ENCODE data around the gene CDK6.

The CDK6 gene

GRCh38 chr7:92806496-92806895 is 29.9 kb downstream of the CDK6 start:
- Histone ChIP-seq H3K18ac (ENCODE audit: low read length) (no peak overlapping the region), H3K9me3 (replicated peaks in 1 of 2; ENCODE audit: control insufficient read depth in 2 of 2, insufficient read depth in 1 of 2, low read depth in 1 of 2, low read length in 2 of 2) (no peaks in the 10 kb centered on the region), H3K23ac (ENCODE audit: low read depth, low read length, poor library complexity) (no peak overlapping the region), H2BK12ac (ENCODE audit: low read length) (no peak overlapping the region), H2AK5ac (ENCODE audit: low read depth, low read length) (no peak overlapping the region), H2BK5ac (ENCODE audit: low read length) (no peak overlapping the region), H3K79me1 (ENCODE audit: low read depth, low read length) (no peaks in the 10 kb centered on the region), H3K4ac (ENCODE audit: low read length) (no peak overlapping the region), H3K4me2 (ENCODE audit: insufficient read depth, low read length, poor library complexity, severe bottlenecking) (no peak overlapping the region), H2BK15ac (ENCODE audit: low read length) (no peak overlapping the region), H3K27me3 (ENCODE audit: control insufficient read depth in 3 of 3, insufficient read depth in 3 of 3, low read depth in 1 of 3, low read length in 3 of 3) (no peaks in the 10 kb centered on the region), H4K91ac (ENCODE audit: low read depth, low read length, poor library complexity) (no peak overlapping the region), H3K36me3 (replicated peaks in 1 of 2; ENCODE audit: control insufficient read depth in 2 of 2, insufficient read depth in 2 of 2, low read length in 2 of 2) (no peaks in the 10 kb centered on the region), H2AFZ (ENCODE audit: low read length) (no peak overlapping the region), H3K27ac (replicated peaks; ENCODE audit: low read length) (no peak overlapping the region), H3K4me3 (ENCODE audit: low read length in 2 of 2) (no peak overlapping the region), H3K4me1 (ENCODE audit: control insufficient read depth in 2 of 2, insufficient read depth in 1 of 2, low read depth in 1 of 2, low read length in 2 of 2) (peaks cover 0 to 2% of the 10 kb centered on the region in 2 donors), H3K9ac (ENCODE audit: low read depth, low read length, poor library complexity) (no peak overlapping the region), H3K14ac (ENCODE audit: low read length) (no peak overlapping the region), H2BK120ac (ENCODE audit: low read depth, low read length) (no peak overlapping the region), H4K8ac (ENCODE audit: low read depth, low read length) (no peak overlapping the region)
- no CpG with 5 or more reads among the region's 6 CpGs for WGBS, 2 donors (ENCODE audit: extremely low coverage in 2 of 2, insufficient read length in 2 of 2, insufficient replicate concordance in 1 of 2)
- DNase-seq (ENCODE audit: low spot score) = no peak

GRCh38 chr7:92802406-92802805 is 34.0 kb downstream of the CDK6 start:
- no peak overlapping the region for H2BK12ac ChIP-seq (ENCODE audit: low read length)
- no peaks in the 10 kb centered on the region for H3K79me1 ChIP-seq (ENCODE audit: low read depth, low read length)
- H3K9ac ChIP-seq (ENCODE audit: low read depth, low read length, poor library complexity) = no peak overlapping the region
- no peak overlapping the region for H3K18ac ChIP-seq (ENCODE audit: low read length)
- no peak overlapping the region for H2AK5ac ChIP-seq (ENCODE audit: low read depth, low read length)
- no CpG with 5 or more reads among the region's 4 CpGs for WGBS, 2 donors (ENCODE audit: extremely low coverage in 2 of 2, insufficient read length in 2 of 2, insufficient replicate concordance in 1 of 2)
- no peaks in the 10 kb centered on the region for H3K9me3 ChIP-seq (replicated peaks in 1 of 2; ENCODE audit: control insufficient read depth in 2 of 2, insufficient read depth in 1 of 2, low read depth in 1 of 2, low read length in 2 of 2)
- H3K4me1 ChIP-seq (ENCODE audit: control insufficient read depth in 2 of 2, insufficient read depth in 1 of 2, low read depth in 1 of 2, low read length in 2 of 2) = no peaks in the 10 kb centered on the region
- no peak overlapping the region for H3K23ac ChIP-seq (ENCODE audit: low read depth, low read length, poor library complexity)
- H2BK5ac ChIP-seq (ENCODE audit: low read length) = no peak overlapping the region
- no peak overlapping the region for H2BK15ac ChIP-seq (ENCODE audit: low read length)
- no peak overlapping the region for H4K91ac ChIP-seq (ENCODE audit: low read depth, low read length, poor library complexity)
- H4K8ac ChIP-seq (ENCODE audit: low read depth, low read length) = no peak overlapping the region
- DNase-seq (ENCODE audit: low spot score) = no peak
- H3K27ac ChIP-seq (replicated peaks; ENCODE audit: low read length) = no peak overlapping the region
- no peak overlapping the region for H2BK120ac ChIP-seq (ENCODE audit: low read depth, low read length)
- H3K27me3 ChIP-seq (ENCODE audit: control insufficient read depth in 3 of 3, insufficient read depth in 3 of 3, low read depth in 1 of 3, low read length in 3 of 3) = no peaks in the 10 kb centered on the region
- no peak overlapping the region for H3K4me3 ChIP-seq (ENCODE audit: low read length in 2 of 2)
- H3K4me2 ChIP-seq (ENCODE audit: insufficient read depth, low read length, poor library complexity, severe bottlenecking) = no peak overlapping the region
- H3K14ac ChIP-seq (ENCODE audit: low read length) = no peak overlapping the region
- H3K4ac ChIP-seq (ENCODE audit: low read length) = no peak overlapping the region
- no peak overlapping the region for H2AFZ ChIP-seq (ENCODE audit: low read length)
- H3K36me3 ChIP-seq (replicated peaks in 1 of 2; ENCODE audit: control insufficient read depth in 2 of 2, insufficient read depth in 2 of 2, low read length in 2 of 2) = no peaks in the 10 kb centered on the region

GRCh38 chr7:92799446-92800211 is 36.7 kb downstream of the CDK6 start:
- Histone ChIP-seq H3K4me1 (ENCODE audit: control insufficient read depth in 2 of 2, insufficient read depth in 1 of 2, low read depth in 1 of 2, low read length in 2 of 2) (no peaks in the 10 kb centered on the region), H2AFZ (ENCODE audit: low read length) (no peak overlapping the region), H2AK5ac (ENCODE audit: low read depth, low read length) (no peak overlapping the region), H3K18ac (ENCODE audit: low read length) (no peak overlapping the region), H3K27me3 (ENCODE audit: control insufficient read depth in 3 of 3, insufficient read depth in 3 of 3, low read depth in 1 of 3, low read length in 3 of 3) (no peaks in the 10 kb centered on the region), H3K14ac (ENCODE audit: low read length) (no peak overlapping the region), H3K27ac (replicated peaks; ENCODE audit: low read length) (no peak overlapping the region), H3K79me1 (ENCODE audit: low read depth, low read length) (no peaks in the 10 kb centered on the region), H2BK15ac (ENCODE audit: low read length) (no peak overlapping the region), H3K4me2 (ENCODE audit: insufficient read depth, low read length, poor library complexity, severe bottlenecking) (no peak overlapping the region), H3K23ac (ENCODE audit: low read depth, low read length, poor library complexity) (no peak overlapping the region), H2BK120ac (ENCODE audit: low read depth, low read length) (no peak overlapping the region), H4K8ac (ENCODE audit: low read depth, low read length) (no peak overlapping the region), H3K4me3 (ENCODE audit: low read length in 2 of 2) (no peak overlapping the region), H4K91ac (ENCODE audit: low read depth, low read length, poor library complexity) (no peak overlapping the region), H2BK12ac (ENCODE audit: low read length) (no peak overlapping the region), H3K9me3 (replicated peaks in 1 of 2; ENCODE audit: control insufficient read depth in 2 of 2, insufficient read depth in 1 of 2, low read depth in 1 of 2, low read length in 2 of 2) (no peaks in the 10 kb centered on the region), H3K36me3 (replicated peaks in 1 of 2; ENCODE audit: control insufficient read depth in 2 of 2, insufficient read depth in 2 of 2, low read length in 2 of 2) (no peaks in the 10 kb centered on the region), H3K9ac (ENCODE audit: low read depth, low read length, poor library complexity) (no peak overlapping the region), H3K4ac (ENCODE audit: low read length) (no peak overlapping the region), H2BK5ac (ENCODE audit: low read length) (no peak overlapping the region)
- no peak for DNase-seq (ENCODE audit: low spot score)
- no CpG with 5 or more reads among the region's 3 CpGs for WGBS, 2 donors (ENCODE audit: extremely low coverage in 2 of 2, insufficient read length in 2 of 2, insufficient replicate concordance in 1 of 2)

- Histone ChIP-seq H3K9me3 (replicated peaks in 1 of 2; ENCODE audit: control insufficient read depth in 2 of 2, insufficient read depth in 1 of 2, low read depth in 1 of 2, low read length in 2 of 2) (no peaks in the 10 kb centered on the region), H4K8ac (ENCODE audit: low read depth, low read length) (no peak overlapping the region), H2BK5ac (ENCODE audit: low read length) (no peak overlapping the region), H3K4me3 (ENCODE audit: low read length in 2 of 2) (no peak overlapping the region), H3K79me1 (ENCODE audit: low read depth, low read length) (no peaks in the 10 kb centered on the region), H3K14ac (ENCODE audit: low read length) (no peak overlapping the region), H3K4me1 (ENCODE audit: control insufficient read depth in 2 of 2, insufficient read depth in 1 of 2, low read depth in 1 of 2, low read length in 2 of 2) (no peaks in the 10 kb centered on the region), H2AK5ac (ENCODE audit: low read depth, low read length) (no peak overlapping the region), H2BK15ac (ENCODE audit: low read length) (no peak overlapping the region), H3K36me3 (replicated peaks in 1 of 2; ENCODE audit: control insufficient read depth in 2 of 2, insufficient read depth in 2 of 2, low read length in 2 of 2) (no peaks in the 10 kb centered on the region), H4K91ac (ENCODE audit: low read depth, low read length, poor library complexity) (no peak overlapping the region), H3K27ac (replicated peaks; ENCODE audit: low read length) (no peak overlapping the region), H3K27me3 (ENCODE audit: control insufficient read depth in 3 of 3, insufficient read depth in 3 of 3, low read depth in 1 of 3, low read length in 3 of 3) (no peaks in the 10 kb centered on the region), H2BK120ac (ENCODE audit: low read depth, low read length) (no peak overlapping the region), H3K23ac (ENCODE audit: low read depth, low read length, poor library complexity) (no peak overlapping the region), H3K9ac (ENCODE audit: low read depth, low read length, poor library complexity) (no peak overlapping the region), H3K4me2 (ENCODE audit: insufficient read depth, low read length, poor library complexity, severe bottlenecking) (no peak overlapping the region), H2AFZ (ENCODE audit: low read length) (no peak overlapping the region), H2BK12ac (ENCODE audit: low read length) (no peak overlapping the region), H3K18ac (ENCODE audit: low read length) (no peak overlapping the region), H3K4ac (ENCODE audit: low read length) (no peak overlapping the region)
- DNase-seq (ENCODE audit: low spot score) = no peak
- WGBS, 2 donors (ENCODE audit: extremely low coverage in 2 of 2, insufficient read length in 2 of 2, insufficient replicate concordance in 1 of 2) = no CpG with 5 or more reads among the region's 1 CpG
Observed at GRCh38 chr7:92798517-92799249, 37.7 kb downstream of the CDK6 start.

All from neuronal stem cell (in vitro differentiated cells).